HL-60/S4 treated with retinoic acid at 250 ng/mL for 4 days and 3 days (cell line): ENCODE results near the gene TMOD4.
"Not testable (repeated sequence)": the region's sequence is repeated elsewhere in the genome, so short reads cannot be mapped to it uniquely, and the experiment has no call there.

Experiments used
- in situ Hi-C: fragments of 300-500 bp; cut with MboI; formaldehyde crosslinking; loops from 2 replicates; pipeline ENCODE4 v1.7.0; 2022; ENCODE audit warnings: low sequenced_read_pairs

Gene TMOD4

DNA sequence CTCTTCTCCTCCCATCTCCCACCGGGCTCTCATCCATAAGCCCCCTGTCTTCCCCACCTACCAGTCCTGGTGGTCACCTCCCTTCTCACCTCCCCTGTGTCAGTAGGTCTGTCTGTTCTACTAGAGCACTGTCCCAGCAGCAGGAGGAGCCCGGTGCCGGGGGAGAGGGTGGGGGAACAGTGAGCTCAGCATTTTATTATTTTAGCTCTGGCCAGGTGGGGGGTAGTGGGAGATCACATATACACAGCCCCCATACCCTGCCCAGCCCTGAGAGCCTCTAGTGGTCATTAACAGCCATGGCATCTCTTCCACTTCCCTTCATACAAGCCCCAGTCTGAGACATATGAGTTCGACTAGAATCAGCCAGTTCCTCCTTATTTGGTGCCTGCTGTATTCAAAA is at the start of gene TMOD4:
Gene TMOD4, minus strand, starts transcription at position 119 of the 400 bp plus-strand sequence. CDS start 1,106 bp downstream, outside the sequence.
- in situ Hi-C loops, result no loop called here

DNA sequence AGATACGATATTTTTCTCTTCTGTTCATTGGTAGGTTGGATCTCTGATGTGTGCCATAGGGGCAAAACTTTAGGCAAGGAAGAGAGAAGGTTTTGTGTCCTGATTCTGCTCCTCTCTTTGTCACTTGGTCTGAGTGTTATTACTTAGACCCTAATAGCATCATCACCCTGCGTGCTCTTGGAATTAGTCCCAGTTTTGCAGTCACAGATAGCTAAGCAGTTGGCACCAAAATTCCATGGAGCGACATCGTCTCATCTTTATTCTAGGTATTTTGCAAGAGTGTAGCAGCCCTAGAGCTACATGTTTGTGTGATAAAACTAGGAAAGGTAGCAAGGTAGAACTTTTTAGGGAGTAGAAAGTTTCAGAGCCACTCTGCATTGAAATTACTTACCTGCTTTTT is 46.3 kb upstream of the TMOD4 start:
- in situ Hi-C loops, result no loop called here

DNA sequence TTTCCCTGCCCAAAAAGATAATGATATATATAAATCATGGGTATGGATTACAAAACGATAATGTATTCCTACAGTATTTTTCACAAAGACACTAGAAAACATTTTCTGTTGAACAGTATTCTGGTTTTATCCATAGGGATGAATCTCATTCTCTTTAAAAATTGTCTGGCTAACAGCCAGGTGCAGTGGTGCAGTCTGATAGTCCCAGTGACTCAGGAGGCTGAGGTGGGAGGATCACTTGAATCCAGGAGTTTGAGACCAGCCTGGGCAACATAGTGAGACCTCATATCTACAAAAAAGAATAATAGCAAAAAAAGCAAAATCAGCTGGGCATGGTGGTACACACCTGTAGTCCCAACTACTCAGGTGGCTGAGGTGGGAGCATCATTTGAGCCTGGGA is 45.8 kb upstream of the TMOD4 start:
- in situ Hi-C loops, result no loop called here

DNA sequence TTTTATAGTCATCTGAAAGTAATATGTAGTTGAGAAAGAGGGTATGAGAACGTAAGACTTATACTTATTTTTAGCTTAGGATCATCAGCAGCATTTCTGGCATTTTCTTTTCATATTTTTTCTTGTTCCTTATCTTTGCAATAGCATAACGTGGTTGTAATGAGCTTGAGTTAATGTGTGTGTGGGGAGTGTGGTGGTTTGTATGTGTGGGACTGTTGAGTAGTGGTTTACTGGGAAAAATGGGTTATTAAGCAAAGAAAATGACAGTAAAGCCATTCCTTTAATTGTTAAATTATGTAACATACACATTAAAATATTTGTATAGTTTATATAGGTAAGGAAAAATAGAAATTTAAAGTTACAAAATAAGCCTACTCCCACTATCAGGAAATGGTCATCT is 37.8 kb upstream of the TMOD4 start:
- in situ Hi-C loops, result no loop called here

DNA sequence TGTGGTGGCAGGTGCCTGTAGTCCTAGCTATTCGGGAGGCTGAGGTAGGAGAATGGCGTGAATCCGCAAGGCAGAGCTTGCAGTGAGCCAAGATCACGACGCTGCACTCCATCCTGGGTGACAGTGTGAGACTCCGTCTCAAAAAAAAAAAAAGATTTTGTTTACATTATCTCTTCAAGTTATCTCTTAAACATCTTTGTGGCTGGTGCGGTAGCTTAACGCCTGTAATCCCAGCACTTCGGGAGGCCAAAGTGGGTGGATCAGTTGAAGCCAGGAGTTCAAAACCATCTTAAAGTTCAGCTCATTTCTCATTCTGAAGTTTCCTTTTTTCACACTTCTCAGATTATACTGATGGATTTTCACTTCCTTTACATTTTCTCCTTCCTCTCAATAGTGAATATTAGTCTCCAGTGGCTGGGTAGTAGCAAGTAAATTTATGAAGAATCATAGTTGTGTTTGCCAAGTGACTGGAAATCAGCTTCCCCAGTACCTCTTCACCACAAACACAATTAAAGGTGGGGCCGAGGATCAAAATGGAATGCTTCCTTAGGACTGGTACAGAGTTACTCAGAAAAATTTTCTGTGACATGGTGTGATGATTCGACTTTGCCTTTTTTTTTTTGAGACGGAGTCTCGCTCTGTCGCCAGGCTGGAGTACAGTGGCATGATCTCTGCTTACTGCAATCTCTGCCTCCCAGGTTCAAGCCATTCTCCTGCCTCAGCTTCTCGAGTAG is 36.4 kb upstream of the TMOD4 start:
- in situ Hi-C loops, result no loop called here

DNA sequence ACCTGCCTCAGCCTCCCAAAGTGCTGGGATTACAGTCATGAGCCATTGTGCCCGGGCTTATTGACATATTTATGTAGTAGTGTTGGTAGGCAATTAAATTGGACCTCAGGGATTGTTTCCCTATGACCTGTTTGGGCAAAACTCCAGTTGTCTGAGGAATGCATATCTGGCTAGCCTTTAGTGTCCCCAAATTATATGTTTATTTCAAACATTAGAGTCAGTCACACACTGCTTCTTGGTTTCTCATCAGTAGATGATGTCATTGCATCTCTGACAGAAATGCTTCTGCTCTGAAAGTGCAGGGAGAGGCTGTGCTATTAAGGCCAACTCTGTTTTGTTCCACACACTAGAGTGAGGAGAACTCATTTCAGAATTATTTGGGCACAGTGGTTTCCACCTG is 35.0 kb upstream of the TMOD4 start:
- in situ Hi-C loops, result no loop called here

DNA sequence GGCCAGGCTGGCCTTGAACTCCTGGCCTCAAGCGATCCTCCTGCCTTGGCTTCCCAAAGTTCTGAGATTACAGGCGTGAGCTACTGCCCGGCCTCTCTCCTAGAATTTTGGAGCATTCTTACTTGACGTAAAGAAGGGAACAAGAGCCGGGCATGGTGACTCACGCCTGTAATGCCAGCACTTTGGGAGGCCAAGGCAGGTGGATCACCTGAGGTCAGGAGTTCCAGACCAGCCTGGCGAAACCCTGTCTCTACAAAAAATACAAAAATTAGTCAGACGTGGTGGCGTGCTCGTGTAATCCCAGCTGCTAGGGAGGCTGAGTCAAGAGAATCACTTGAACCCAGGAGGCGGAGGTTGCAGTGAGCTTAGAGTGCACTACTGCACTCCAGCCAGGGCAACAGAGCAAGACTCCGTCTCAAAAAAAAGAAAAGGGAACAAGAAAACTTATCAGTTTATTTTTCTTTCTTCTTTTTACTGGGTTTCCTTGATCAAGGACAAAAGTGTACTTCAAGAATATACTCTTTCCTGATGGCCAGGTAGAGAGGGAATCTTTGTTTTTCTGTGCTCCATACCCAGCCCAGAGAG is 29.7 kb upstream of the TMOD4 start:
- in situ Hi-C loops, result not testable (repeated sequence)

DNA sequence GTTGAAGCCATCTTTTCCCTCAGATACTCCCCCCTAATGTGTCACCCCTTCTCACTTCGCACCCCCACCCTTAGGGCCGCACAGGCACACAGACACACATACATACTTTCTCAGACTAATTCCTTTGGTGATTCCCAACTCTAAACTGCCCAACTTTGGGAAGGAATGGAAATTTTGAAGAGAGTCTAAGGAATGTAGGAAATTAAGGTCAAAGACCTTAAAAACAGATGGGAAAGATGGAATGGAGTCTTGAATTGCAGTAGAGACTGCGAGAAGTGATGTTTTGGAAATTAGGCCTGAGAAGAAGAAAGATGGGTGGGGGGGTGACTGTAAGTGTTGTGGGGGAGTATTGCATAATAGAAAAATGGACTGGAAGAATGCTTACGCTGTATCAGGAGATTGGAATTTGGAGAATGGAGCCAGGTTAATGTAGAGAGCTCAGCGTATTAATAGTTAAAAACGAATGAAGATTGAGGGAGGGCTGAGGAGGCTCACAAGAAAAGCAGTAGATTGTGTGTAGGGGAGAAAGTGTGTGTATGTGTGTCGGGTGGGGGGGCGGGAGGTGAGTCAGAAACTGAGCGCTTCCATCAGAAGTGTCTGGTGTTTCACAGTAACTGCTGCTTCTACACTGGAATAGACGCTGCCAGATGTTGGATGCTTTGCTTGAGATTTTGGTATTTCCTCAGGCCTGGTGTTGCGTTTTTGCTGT is 24.2 kb upstream of the TMOD4 start:
- in situ Hi-C loops, result no loop called here

DNA sequence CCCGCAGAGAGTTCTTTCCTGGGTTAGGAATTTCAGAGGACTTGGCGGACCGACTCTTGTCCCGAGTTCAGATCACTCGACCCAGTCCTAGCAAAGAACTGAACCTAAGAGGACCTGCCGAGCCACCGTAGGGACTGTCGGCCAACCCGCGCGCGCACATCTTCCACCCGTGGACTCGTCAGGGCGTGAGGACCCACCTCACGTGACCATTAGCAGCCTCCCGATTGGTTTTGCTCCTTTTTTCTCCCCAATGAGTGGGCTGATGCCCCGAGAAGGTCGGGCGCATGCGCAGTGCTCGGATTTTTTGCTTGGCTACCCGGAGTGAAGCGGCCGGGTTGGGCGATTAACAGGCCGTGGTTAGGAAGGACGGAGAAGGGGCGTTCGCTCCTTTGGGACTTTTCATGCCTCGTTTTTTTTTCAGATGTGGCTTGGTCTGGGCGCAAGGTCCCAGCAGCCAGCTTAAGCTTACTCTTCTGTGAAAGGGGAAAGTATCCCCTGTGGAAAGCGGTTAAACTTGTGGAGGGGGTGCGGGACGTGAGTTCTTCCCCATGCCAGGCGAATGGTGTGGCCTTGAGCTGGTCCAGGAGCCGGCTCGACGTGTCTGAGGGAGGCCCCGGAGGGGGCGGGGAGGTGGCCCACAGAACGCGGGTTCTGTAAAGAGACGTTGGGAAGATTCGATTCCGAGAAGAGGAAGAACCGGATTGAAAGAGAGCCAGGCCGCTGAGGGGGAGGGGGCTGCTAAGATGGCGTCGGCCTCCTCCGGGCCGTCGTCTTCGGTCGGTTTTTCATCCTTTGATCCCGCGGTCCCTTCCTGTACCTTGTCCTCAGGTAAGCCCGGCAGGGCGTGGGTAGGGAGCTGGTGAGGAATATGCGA is 22.7 kb upstream of the TMOD4 start, which contains the start of gene PIP5K1A:
Gene PIP5K1A, plus strand, starts transcription at position 299 of the 874 bp plus-strand sequence. Its CDS starts 445 bp downstream, at position 744.
- in situ Hi-C loops, result no loop called here

DNA sequence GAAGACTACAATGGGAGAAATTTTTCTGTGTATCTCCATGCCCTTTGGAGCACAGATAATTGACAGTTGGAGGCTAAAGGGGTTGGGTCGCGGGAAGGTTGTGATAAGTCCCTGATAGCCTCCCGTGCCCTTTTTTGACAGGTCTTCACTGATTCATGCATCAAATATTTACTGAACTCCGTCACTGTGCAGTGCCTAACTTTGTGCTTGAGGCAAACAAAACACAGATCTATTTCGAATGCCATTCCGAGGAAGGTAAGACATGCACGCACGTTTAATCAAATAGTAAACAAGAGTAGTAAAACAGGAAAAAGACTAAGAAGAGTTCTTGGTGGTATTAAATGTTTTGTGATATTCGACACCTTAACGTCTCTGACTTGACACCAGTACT is 22.1 kb upstream of the TMOD4 start:
- in situ Hi-C loops, result no loop called here

DNA sequence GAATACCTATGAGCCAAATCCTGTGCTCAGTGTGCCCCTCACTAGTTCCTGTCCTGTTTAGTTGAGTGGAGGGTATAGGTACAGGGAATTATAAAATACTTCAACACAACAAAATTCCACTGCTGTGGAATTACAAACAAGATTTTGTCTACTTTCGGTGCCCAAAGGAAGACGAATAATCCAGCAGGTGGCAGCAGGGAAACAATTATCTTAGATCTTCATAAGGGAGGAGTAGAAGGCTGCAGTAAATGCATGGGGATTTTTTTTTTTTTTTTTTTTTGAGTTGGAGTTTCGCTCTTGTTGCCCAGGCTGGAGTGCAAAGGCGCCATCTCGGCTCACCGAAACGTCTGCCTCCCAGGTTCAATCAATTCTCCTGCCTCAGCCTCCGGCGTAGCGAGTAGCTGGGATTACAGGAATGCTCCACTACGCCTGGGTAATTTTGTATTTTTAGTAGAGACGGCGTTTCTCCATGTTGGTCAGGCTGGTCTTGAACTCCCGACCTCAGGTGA is 20.6 kb upstream of the TMOD4 start:
- in situ Hi-C loops, result no loop called here

DNA sequence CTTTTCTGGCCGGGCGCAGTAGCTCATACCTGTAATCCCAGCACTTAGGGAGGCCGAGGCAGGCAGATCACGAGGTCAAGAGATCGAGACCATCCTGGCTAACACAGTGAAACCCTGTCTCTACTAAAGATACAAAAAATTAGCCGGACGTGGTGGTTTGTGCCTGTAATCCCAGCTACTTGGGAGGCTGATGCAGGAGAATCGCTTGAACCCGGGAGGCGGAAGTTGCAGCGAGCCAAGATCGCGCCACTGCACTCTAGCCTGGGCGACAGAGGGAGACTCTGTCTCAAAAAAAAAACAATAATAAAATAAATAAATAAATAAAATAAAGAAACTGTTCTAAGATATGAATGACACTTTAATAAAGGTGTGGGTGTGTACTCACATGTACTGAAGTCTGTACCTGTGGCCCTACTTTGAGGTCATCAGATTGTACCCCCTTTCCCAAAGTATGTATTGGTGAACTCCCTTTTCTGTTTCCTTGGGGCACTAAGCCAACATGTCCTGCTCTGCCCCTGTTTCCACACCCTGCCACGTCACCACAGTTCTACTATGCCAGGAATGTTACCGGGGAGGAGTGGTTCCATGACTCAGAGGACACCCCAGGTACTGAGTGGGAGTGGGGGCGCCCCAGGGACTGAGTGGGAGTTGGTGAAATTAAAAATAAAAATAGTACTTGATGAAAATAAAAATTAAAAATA is 19.3 kb upstream of the TMOD4 start:
- in situ Hi-C loops, result not testable (repeated sequence)

DNA sequence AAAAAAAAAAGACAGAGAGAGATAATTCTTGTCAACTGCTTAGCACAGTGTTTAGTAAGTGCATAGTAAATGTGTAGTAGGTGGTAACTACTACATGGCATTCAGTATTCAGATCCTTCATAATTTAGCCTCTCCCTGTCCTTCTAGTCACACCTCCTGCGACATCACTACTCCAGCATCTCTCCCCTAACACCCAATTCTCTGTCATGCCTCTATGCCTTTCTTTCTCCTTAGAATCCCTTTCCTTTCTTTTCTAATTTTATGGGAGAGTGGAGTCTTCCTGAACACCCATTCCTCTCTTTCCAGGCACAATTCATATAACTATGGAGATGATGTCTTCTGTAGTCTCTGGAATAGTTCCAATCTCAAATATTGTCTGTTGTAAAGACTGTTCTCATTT is 18.1 kb upstream of the TMOD4 start:
- in situ Hi-C loops, result no loop called here

DNA sequence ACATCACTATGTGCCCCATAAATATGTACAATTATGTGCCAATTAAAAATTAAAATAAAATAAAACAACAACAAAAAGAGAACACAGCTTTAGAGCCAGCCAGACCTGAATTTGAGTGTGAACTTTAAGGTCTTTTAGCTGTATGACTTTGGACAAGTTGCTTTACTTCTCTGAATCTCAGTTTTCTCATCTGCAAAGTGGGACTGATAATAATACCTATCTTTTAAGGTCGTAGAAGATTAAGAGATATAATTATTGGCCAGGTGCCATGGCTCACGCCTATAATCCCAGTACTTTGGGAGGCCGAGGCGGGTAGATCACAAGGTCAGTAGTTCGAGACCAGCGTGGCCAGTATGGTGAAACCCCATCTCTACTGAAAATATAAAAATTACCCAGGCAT is 17.5 kb upstream of the TMOD4 start:
- in situ Hi-C loops, result no loop called here

DNA sequence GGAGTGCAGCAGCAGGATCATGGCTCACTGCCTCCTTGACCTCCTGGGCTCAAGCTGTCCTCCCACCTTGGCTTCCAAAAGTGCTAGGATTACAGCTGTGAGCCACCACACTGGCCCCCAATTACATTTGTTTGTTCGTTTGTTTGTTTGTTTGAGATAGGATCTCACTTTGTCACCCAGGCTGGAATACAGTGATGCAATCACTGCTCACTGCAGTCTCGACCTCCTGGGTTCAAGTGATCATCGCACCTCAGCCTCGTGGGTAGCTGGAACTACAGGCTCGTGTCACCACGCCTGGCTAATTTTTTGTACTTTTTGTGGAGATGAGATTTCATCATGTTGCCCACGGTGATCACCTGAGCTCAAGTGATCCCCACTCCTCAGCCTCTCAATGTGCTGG is 16.3 kb upstream of the TMOD4 start:
- in situ Hi-C loops, result no loop called here

DNA sequence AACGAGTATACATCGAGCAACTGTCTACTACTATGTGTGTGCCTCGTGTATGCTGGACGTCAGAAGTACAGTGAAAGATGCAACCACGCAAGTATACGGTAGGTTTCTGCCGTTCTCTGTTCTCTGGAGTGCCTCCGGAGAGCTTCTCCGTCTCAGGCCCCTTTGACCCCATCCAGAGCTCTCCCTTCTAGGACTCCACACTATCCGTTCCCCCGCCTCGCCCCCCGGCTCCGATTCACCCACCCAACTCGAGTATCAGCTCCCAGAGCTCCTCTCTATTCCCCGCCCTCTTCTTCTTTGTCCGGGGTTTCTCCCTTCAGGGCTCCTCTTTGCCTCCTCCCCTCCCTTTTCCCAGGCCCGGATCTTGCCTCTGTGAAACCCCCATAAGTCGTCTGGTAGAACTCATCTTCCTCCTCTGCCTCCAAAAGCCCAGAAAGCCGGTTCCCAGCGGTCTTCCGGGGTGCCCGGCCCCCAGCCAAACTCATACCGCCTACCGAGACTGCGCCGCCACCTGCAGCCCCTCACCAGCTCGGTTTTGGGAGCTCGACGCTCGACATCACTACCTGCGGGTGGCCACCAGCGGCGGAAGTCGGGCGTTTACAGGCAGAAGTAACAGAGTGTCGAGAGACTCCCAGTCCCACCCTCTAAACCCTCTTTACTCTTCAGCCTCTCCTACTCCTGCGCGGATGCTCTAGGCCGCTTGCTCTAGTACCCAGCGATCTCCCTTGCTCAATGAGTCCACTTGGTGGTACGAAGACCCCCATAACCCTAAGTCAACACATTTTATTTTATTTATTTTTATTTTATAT is 14.1 kb upstream of the TMOD4 start, which contains the start of gene VPS72:
Gene VPS72, minus strand, starts transcription at position 561 of the 809 bp plus-strand sequence. Its CDS starts 76 bp downstream, at position 485.
- in situ Hi-C loops, result no loop called here

DNA sequence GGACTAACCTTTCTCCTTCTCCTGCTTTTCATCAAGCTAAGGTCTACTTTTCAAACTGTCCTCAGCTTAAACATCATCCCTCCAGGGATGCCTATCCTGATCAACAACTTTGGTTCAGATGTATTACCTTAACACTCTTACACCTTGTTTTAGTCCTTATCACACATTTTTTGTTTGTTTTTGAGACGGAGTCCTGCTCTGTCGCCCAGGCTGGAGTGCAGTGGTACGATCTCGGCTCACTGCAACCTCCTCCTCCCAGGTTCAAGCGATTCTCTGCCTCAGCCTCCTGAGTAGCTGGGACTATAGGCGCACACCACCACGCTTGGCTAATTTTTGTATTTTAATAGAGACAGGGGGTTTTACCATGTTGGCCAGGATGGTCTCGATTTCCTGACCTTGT is 12.9 kb upstream of the TMOD4 start:
- in situ Hi-C loops, result not testable (repeated sequence)

DNA sequence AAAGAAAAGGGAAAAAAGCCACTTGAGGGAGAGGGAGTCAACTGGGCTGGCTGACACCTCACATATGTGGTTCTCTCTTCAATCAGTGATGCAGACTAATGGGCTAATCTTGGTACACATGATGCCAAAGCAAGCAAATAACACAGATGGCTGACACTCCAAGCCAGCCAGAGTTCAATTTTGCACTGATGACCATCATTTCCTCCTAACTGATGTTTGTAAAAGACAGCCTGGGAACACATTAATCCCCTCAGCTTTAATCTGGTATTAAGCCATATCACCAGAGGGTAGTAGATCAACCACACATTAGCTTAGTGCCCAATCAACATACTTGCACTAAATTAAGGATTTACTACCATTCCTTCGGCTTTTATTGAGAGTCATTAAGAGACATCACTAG is 11.4 kb upstream of the TMOD4 start:
- in situ Hi-C loops, result no loop called here

DNA sequence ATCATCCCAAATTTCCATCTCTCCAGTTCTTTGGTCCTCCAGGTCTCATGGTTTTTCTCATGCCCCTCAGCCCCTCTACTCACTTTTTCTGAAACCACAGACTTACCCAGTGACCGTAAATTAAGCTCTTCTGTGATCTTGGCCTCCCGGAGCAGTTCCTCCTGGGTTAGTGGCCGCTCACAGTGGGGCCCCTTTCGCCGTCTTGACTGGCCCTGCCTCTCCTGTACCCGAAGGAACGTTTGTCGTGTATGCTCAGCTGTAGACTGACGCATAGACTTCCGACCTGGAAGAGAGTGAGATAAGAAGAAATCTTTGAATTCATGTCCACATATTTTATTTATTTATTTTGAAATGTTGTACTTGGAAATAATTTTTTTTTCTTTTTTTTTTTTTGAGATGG is 8.4 kb upstream of the TMOD4 start:
- in situ Hi-C loops, result no loop called here
